Pancreas (tissue), 10 donors: ENCODE data around the gene SLC7A8. TPM values are rescaled to one million over a fixed set of nuclear protein-coding genes. Genes with fewer than 3 reads are reported as not detected.

Experiments
- ATAC-seq, 4 donors: fragments of 200-7000 bp; cut with Tn5 transposase; one replicate each; pipeline versions ENCODE4 v1.8.0 to v1.9.1; 2020; ENCODE audit warnings: mild to moderate bottlenecking in 4 of 4, moderate library complexity in 4 of 4
- DNase-seq, 6 donors: peaks; one replicate each; pipeline ENCODE4 v3.0.0-alpha.2; 2020
- FAIRE-seq: peaks from 2 replicates; lab custom pipeline; 2012; peaks lifted over from hg19 to GRCh38; lab: Jason Lieb, UNC
- H3K27ac ChIP-seq, 4 donors: fragments of 200-600 bp; sonication (generic); 1 replicate in 3 of 4; 2 replicates in 1 of 4; pipeline versions ENCODE4 v1.5.0 to v1.8.0; 2020
- H3K27me3 ChIP-seq, 4 donors: fragments of 200-600 bp; one replicate each; pipeline ENCODE4 v1.8.0; 2021
- H3K36me3 ChIP-seq, 3 donors: fragments of 200-600 bp; sonication (generic) in 1 of 3; one replicate each; pipeline versions ENCODE4 v1.5.0 to v1.8.0; 2020 to 2021
- H3K4me1 ChIP-seq, 3 donors: fragments of 200-600 bp; one replicate each; pipeline ENCODE4 v1.8.0; 2021
- H3K4me3 ChIP-seq, 4 donors: fragments of 200-600 bp; sonication (generic) in 2 of 4; one replicate each; pipeline versions ENCODE4 v1.5.0 to v1.8.0; 2020 to 2021
- H3K9me3 ChIP-seq, 4 donors: fragments of 200-600 bp; one replicate each; pipeline ENCODE4 v1.8.0; 2021
- WGBS, 2 donors: extraction: QIAGEN DNeasy Blood & Tissue Kit; methylation state at CpG; one replicate each; pipeline ENCODE4 v1.1.7; 2013; 5-methylcytosine and 5-hydroxymethylcytosine counted together
- intact Hi-C, 3 donors: fragments of 100-400 bp; cut with DNase I; formaldehyde crosslinking; loops; one replicate each; pipeline versions ENCODE4 v1.11.1 to v1.14.2; 2022
- polyA plus RNA-seq, 2 donors: library from polyadenylated mRNA; stranded (reverse); fragments of 200-250 nt; gene quantifications; one replicate each; pipeline ENCODE4 v1.2.3, GENCODE V29; 2013
- total RNA-seq, 6 donors: library from RNA; stranded (reverse); fragmentation: NEBNext Ultra II Directional in 4 of 6; extraction: Animal tissue kit (Norgen Biotek cat#: 25700) in 4 of 6; gene quantifications; one replicate each; pipeline versions ENCODE4 v1.2.1 to v1.2.4, GENCODE V29; 2021 to 2023
- TF ChIP-seq, protein P1 (sequence below), 4 donors: fragments of 200-600 bp; sonication (generic) in 3 of 4; IDR thresholded peaks; one replicate each; pipeline versions ENCODE4 v1.5.0 to v1.8.0; 2021; ENCODE audit warnings: antibody characterized with exemption in 4 of 4
- donor health status: healthy with polysubstance abuse.
- donor health status: DM: no; HTN: no; CAD: no; lungs with moderate emphysema.
- donor health status: DM: no; HTN: no; CAD: no.
- donor health status: control.
- donor health status: control.
- donor health status: Bipolar disorder and iron deficiency.
- donor health status: DM: yes; HTN: yes; CAD: no.
- donor health status: DM: no; HTN: no; CAD: no.
- donor health status: DM: no; HTN: no; CAD: no.
- donor health status: DM: yes; HTN: yes; CAD: no.

Gene SLC7A8
- total and polyA plus RNA-seq, 8 donors = 11.5 to 70.8 (median 30.5) TPM

DNA sequence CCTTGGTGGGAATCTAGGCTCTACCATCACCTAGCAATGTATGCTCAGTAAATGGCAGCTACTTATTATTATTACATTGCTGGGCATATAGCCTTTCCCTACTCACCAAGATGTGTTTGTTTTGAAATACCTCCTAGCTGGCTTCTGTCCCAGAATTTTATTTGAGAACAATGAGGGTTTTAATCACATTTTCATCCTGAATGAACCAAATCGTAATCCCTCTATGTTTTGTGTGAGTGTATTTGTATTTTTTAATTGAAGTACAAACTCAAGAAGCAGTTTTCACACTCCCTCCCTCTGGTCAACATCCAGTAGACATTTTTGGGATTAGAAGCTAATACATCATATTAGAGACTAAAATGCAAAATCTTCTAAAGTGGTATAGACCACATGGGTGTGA is 7.6 kb downstream of the SLC7A8 start:
- intact Hi-C loops = no loop called here
- TF ChIP-seq, protein P1, sequence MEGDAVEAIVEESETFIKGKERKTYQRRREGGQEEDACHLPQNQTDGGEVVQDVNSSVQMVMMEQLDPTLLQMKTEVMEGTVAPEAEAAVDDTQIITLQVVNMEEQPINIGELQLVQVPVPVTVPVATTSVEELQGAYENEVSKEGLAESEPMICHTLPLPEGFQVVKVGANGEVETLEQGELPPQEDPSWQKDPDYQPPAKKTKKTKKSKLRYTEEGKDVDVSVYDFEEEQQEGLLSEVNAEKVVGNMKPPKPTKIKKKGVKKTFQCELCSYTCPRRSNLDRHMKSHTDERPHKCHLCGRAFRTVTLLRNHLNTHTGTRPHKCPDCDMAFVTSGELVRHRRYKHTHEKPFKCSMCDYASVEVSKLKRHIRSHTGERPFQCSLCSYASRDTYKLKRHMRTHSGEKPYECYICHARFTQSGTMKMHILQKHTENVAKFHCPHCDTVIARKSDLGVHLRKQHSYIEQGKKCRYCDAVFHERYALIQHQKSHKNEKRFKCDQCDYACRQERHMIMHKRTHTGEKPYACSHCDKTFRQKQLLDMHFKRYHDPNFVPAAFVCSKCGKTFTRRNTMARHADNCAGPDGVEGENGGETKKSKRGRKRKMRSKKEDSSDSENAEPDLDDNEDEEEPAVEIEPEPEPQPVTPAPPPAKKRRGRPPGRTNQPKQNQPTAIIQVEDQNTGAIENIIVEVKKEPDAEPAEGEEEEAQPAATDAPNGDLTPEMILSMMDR (IDR thresholded peaks at IDR 0.05) = no peak
- Histone ChIP-seq H3K4me3 (no peak overlapping the region), H3K36me3 (no peaks in the 10 kb centered on the region), H3K4me1 (peaks cover 0 to 17% (median 0%) of the 10 kb centered on the region in 3 donors), H3K27me3 (no peaks in the 10 kb centered on the region), H3K9me3 (no peaks in the 10 kb centered on the region), H3K27ac (no peak overlapping the region)
- ATAC-seq (no peak), FAIRE-seq (no peak), DNase-seq (no peak)
- 6 to 8% methylated on average over 1 of the region's 1 CpG for WGBS, 2 donors

DNA sequence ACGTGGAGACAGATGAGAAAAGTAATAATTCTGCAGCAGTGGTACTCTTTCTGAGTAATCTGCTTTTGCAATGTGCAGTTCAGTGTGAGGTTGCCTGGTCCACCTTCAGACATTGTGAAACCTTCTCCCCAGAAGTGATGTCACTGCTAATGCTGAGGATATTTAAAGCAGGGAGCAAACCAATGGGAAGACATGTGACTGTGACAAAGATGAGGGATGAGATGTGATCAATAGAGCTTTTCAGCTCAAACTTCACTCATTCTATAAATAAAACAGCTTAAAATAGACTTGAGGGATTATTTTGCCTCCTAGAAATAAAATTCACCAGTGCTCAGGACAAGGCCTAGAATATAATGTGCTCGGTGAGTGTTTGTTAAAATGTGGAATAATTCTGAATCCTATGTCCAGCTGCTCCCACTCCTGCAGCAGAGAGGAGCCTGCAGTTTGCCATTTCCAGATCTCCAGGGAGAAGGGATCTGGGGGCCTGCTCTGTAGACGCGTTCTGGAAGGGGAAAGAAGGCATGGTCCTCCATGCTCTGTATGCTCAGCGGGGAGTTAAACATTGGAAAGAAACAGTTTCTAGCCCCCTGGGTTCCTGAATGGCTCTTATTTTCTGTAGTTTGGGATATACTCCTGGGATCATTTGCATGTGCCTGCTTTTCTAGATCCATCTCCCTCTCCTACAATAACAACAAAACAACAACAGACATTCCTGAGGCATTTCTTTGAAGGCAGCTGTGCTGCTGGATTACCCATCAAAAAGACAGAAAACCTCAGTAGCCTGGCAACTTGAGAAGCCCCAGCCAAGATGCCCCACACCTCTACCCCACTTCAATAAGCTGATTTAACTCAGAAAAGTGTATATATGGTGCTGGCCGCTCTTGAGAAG is 8.9 kb downstream of the SLC7A8 start:
- FAIRE-seq (no peak), DNase-seq (no peak), ATAC-seq (peak in 3 of 4 donors; percentile 25 to 51 (median 50))
- Histone ChIP-seq H3K4me3 (no peak overlapping the region), H3K27me3 (no peaks in the 10 kb centered on the region), H3K4me1 (peaks cover 0 to 17% (median 0%) of the 10 kb centered on the region in 3 donors), H3K9me3 (no peaks in the 10 kb centered on the region), H3K27ac (no peak overlapping the region), H3K36me3 (no peaks in the 10 kb centered on the region)
- TF ChIP-seq, protein P1 (IDR thresholded peaks at IDR 0.05) = no peak
- intact Hi-C loops = no loop called here
- 78 to 81% methylated on average over 6 of the region's 6 CpGs for WGBS, 2 donors

DNA sequence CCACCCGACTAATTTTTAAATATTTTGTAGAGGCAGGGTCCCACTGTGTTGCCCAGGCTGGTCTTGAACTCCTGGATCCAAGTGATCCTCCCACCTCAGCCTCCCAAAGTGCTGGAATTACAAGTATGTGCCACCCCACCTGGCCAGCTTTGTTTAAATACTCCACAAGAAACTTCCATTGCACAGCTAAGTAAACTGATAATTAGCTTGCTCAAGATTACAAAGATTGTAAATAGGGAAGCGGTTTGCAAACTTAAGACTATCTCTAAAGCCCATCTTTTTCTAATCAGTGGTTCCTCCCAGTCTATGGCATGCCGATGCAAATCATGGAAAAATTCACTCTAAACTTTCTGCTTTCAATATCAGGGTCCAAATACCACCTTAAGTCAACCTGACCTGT is 9.7 kb downstream of the SLC7A8 start:
- TF ChIP-seq, protein P1 (IDR thresholded peaks at IDR 0.05) = no peak
- no peak for FAIRE-seq
- intact Hi-C loops = no loop called here
- Histone ChIP-seq H3K27me3 (no peaks in the 10 kb centered on the region), H3K4me3 (no peak overlapping the region), H3K9me3 (no peaks in the 10 kb centered on the region), H3K36me3 (no peaks in the 10 kb centered on the region), H3K4me1 (peaks cover 0 to 17% (median 0%) of the 10 kb centered on the region in 3 donors), H3K27ac (no peak overlapping the region)
- no peak for DNase-seq
- no peak for ATAC-seq
- 55 to 56% methylated on average over 3 of the region's 3 CpGs for WGBS, 2 donors

DNA sequence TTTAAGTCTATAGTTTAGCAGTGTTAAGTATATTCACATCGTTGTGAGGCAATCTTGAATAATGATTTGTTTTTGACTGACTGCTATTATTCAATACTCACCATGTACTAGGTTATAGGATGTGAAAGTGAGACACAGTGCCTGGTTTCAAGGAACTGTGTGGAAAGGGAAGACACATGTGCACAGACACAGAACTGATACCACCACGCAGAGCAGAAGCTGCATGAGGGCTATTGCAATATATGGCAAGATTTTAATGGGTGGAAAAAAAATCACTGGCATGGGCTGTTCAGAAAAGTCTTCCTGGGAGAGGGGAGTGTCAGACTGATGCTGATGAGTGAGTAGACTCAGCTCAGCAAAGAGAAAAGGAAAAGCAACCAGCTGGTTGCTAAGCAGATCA is 10.4 kb downstream of the SLC7A8 start:
- intact Hi-C loops = no loop called here
- FAIRE-seq (no peak), DNase-seq (no peak), ATAC-seq (peak in 1 of 4 donors; percentile 51)
- Histone ChIP-seq H3K27ac (no peak overlapping the region), H3K27me3 (no peaks in the 10 kb centered on the region), H3K4me3 (no peak overlapping the region), H3K36me3 (no peaks in the 10 kb centered on the region), H3K9me3 (no peaks in the 10 kb centered on the region), H3K4me1 (peaks cover 0 to 23% (median 5%) of the 10 kb centered on the region in 3 donors)
- WGBS, 2 donors = 87 to 92% methylated on average over 2 of the region's 2 CpGs
- TF ChIP-seq, protein P1 (IDR thresholded peaks at IDR 0.05) = no peak

DNA sequence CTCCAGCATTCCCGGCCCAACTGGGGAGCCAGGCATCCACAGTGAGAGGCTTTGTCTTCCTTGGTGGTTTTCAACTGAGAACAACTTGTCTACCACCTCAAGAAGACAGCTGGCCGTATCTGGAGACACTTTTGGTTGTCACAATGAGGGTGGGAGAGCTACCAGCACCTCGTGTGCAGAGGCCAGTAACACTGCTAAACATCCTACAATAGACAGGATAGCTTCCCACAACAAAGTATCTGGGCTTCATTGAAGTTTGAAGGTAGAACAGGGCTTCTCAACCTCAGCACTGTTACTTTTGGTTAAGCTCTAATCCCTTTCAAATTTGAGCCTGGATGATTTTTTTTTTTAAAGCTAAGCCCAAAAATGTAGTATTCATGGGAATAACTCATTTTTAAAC is 10.9 kb downstream of the SLC7A8 start:
- Histone ChIP-seq H3K4me1 (peaks cover 0 to 23% (median 5%) of the 10 kb centered on the region in 3 donors), H3K27ac (no peak overlapping the region), H3K4me3 (no peak overlapping the region), H3K27me3 (no peaks in the 10 kb centered on the region), H3K36me3 (no peaks in the 10 kb centered on the region), H3K9me3 (no peaks in the 10 kb centered on the region)
- ATAC-seq (no peak), DNase-seq (no peak), FAIRE-seq (no peak)
- WGBS, 2 donors = 53 to 81% methylated on average over 3 of the region's 3 CpGs
- intact Hi-C loops = no loop called here
- TF ChIP-seq, protein P1 (IDR thresholded peaks at IDR 0.05) = no peak
